Raji (cell line): Measurements from ENCODE around the gene MRPS11.

Experiments
- POLR2A ChIP-seq: IDR thresholded peaks from 2 replicates; pipeline ENCODE4 v1.6.1; 2011; ENCODE audit warnings: low read depth, low read length, control low read depth; ENCODE audit not compliant: insufficient read depth

MRPS11 gene

DNA sequence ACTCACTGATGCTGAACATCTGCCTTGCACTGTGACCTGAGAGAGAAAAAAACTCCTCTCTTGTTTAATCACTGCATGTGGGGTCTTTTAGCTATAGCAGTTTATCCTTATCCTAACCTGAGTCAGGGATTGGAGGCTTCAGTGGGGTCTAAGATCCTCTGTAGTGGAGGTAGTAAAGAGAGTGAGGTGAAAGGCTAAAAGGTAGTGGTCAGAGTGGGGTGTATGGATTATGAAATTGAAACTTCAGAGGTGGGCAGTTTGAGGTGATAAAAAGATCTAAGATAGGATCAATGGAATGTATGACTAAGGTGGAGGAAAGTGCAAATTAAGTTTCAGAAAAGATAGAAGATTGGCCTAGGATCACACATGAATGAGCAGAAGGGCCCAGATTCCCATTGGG is 42.5 kb downstream of the MRPS11 start:
- no peak for TF ChIP-seq POLR2A

DNA sequence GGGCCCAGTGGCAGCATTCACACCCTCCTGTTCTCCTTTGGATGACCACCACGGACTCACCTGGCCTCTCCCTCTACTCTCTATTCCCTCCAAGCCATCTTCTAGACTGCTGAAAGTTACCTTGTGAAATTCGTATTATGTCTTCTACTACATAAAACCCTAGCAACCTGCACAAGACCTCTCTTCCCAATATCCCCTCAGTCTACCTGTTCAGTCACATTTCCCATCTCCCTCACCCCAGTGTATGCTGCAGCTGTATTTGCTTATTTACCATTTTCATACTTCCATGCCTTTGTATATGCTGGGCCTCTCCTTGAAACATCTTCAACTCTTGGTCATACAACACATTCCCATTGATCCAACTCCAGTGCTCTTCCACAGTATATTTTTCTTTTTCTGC is 43.7 kb downstream of the MRPS11 start:
- no peak for TF ChIP-seq POLR2A

DNA sequence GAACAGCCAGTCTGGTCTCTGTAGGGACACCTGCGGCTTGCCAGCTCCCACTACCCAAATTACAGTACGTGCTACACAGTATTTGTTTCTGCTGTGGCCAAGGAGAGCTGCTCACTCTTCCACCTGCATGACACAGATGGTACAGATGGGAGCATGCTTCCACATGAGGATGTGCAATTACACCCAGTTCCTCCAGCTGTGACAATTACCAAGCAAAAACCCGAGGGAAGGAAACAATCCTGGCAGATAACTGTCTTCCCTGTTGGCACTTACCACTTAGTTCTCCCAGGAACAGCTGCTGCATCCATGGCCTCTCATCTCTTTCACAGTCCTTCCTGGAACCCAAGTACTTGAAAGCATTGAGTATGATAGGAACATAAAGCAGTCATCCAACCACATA is 44.6 kb downstream of the MRPS11 start:
- no peak for TF ChIP-seq POLR2A

DNA sequence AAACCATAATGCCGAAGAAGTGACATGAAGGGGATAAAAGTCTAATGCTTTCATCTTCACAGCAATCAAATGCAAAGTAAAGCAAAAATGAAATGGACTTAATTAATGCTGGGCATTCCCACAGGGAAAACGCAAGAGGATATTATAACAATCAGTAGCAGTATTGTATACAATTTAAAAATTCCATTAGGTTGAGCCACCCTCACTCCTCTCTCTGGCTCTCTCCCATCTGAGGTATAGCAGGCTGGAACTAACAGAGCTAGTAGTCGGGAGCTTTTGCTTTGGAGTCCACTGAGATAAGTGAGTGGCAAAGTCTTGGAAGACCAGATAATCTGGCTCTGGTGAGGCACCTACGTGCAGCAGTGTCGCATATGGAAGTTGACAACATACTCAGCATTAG is 45.1 kb downstream of the MRPS11 start:
- no peak for TF ChIP-seq POLR2A

DNA sequence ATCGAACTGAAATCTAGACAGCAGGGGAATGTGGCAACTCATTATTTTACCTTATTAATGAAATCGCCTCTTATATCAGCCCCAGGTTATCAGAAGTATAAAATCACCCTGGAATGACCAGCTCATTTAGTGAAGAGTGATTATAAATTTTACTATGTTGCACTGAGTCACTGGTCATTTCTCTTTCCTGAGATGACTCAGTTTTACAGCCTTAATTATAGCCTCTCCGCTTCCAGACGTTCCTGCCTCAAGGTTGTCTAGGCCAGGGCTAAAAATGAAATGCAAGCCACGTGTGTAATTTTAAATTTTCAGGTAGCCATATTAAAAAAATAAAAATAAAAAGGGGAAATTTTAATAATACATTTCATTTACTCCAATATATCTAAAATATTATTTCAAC is 45.7 kb downstream of the MRPS11 start:
- no peak for TF ChIP-seq POLR2A

GRCh38 chr15:88518903-88519302 is 51.4 kb downstream of the MRPS11 start:
- no peak for TF ChIP-seq POLR2A

GRCh38 chr15:88525418-88525817 is 57.9 kb downstream of the MRPS11 start:
- no peak for TF ChIP-seq POLR2A

- TF ChIP-seq POLR2A: no peak
These were observed 58.9 kb downstream of the MRPS11 start for GRCh38 chr15:88526247-88526879.

DNA sequence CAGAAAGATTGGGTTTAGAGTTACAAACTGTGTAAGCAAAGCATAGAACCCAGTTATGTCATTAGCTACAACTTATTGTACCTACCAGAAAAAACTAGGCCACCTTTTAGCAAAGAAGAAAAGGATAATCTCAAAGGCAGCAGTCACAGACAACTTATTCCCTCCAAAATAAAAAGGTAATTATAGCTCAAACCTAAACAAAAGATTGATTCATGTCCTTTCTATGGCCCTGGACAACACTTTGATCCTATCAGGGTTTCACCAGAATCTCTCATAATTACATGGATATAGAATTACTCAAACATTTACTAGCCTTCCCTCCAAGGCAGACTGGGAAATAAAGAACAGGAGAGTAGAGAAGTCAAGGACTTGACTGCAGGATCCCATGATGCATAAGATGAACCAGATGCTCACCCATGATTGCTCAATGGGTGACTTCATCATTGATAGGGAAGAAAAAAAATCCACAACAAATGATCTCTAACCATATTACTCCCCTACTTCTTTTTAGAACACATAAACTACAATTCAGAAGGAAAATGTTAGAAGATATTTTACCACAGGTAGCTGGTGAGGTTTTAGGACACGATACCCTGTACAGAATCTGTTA is 61.6 kb downstream of the MRPS11 start:
- no peak for TF ChIP-seq POLR2A
